ENCODE results near the gene PPP4R1.
"Not testable (repeated sequence)": the region's sequence is repeated elsewhere in the genome, so short reads cannot be mapped to it uniquely, and the experiment has no call there.

PPP4R1 gene, protein sequence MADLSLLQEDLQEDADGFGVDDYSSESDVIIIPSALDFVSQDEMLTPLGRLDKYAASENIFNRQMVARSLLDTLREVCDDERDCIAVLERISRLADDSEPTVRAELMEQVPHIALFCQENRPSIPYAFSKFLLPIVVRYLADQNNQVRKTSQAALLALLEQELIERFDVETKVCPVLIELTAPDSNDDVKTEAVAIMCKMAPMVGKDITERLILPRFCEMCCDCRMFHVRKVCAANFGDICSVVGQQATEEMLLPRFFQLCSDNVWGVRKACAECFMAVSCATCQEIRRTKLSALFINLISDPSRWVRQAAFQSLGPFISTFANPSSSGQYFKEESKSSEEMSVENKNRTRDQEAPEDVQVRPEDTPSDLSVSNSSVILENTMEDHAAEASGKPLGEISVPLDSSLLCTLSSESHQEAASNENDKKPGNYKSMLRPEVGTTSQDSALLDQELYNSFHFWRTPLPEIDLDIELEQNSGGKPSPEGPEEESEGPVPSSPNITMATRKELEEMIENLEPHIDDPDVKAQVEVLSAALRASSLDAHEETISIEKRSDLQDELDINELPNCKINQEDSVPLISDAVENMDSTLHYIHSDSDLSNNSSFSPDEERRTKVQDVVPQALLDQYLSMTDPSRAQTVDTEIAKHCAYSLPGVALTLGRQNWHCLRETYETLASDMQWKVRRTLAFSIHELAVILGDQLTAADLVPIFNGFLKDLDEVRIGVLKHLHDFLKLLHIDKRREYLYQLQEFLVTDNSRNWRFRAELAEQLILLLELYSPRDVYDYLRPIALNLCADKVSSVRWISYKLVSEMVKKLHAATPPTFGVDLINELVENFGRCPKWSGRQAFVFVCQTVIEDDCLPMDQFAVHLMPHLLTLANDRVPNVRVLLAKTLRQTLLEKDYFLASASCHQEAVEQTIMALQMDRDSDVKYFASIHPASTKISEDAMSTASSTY

DNA sequence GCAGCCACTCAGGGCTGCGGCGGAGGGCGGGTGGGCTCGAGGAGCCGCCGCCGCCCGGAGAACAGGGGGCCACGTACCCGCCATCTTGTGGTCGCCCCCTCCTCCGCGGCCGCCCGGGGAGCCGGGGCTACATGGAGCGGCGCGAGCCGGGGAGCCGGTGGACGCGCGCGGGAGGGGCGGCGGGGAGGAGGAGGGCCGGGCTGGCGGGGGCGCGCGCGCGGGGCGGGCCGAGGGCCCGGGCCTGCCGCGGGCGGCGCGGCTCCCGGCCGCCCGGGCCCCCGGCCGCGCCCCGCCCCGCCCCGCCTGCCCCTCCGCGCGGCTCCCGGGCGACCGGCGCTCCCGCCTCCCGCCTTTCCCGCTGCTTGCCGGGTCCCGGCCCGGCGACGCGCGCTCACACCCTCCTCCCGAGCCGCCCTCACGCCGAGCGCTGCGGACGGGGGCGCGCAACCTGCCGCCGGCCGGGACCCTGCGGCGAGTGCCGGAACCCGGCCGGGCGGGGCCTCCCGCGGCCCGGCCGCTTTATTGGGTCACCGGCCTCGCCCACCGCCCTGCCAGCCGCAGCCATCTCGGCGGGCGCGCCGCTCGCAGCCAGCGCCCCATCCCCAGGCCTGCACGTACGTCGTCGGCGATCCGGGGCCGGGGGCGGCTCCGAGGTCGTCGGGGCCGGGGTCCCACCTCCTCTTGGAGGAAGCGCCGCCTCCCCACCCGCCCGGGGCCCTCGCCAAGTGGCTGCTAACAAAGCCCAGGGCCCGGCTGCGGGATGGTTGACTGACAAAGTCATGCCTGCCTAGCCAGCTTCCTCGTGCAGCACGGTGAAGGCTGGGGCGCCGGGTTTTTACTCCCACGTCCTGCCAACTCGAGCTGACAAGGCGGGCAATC, at the start of gene PPP4R1:
Gene PPP4R1 (minus strand): TSS at position 159 of the 879 bp plus-strand sequence. CDS start 75 bp downstream, at position 84.
- DNase-seq (ENCODE audit: low read depth): peak; percentile 73

DNA sequence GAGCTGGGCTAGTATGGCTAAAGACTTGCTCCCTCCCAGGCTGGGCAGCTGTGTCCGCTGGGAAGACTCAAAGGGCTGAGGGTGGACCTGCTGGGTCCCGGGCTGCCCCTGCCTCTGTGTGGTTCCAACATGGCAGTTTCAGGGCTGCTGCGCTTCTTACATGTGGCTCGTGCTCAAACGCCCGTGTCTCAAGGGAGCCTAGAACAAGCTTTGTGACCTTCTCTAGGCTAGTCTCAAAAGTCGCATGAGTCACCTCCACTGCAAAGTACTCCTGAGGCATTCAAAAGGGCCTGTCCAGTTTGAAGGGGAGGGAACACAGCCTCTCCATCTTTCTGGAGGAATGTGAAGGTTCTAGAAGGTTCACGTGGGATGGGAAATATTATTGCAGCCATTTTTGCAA, 49.0 kb upstream of the PPP4R1 start:
- no peak for DNase-seq (ENCODE audit: low read depth)

DNA sequence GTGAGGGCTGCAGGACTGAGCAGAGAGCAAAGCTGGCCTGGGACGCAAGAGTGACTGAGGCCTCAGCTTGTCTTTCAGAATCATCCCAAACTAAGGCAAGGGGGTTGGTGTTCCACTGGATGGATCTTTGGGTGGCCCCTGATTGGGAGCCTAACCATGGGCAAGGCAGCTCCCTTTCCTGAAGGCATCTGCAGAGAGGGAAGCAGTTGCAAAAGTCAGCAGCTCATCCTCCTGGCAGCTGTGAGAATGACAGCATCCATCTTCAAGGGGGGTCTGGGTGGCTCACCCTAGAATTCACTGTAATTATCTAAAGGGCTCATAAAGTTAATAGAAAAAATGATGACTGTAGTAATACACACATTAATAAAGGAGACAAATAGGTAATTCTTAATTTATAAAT, 47.2 kb upstream of the PPP4R1 start:
- peak; percentile 48 for DNase-seq (ENCODE audit: low read depth)

DNA sequence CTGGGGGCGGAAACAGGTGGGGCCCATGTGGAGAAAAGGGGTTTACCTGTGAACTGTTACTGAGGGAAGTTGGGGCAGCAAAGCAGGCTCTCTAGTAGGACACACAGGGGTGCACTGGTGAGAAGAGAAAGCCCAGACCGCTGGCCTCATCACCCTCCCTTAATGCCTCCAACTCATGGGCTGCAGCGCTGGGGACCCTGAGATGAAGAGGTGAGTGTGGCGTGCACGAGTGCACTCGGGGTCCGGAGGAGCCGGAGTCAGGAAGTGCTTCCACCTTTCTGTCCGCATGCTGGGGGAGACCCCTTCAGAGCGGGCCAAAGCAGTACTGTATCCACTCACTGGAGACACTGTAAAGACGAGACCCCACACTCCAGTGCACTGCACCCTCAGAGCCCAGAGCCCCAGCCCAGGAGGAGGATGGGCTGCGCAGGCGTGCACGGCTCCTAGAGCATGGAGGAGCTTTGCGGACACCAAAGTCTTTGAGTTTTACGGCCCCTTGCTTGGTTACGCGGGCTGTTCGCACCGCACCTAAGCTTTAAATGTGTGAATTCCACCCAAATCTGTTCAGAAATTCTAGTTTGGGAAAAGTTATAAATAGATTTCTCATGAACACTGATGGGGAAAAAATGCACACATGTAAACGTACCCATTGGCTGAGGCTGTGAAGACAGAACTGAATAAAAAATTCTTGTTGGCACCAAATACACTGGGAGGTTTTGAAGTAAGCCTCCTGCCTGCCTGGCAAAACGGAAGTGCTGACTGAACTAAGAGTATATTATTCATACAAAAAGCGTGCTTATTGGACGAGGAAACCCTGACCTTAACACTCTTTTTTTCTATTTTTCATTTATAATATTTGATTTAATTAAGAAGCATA, 45.4 kb upstream of the PPP4R1 start:
- no peak for DNase-seq (ENCODE audit: low read depth)

DNA sequence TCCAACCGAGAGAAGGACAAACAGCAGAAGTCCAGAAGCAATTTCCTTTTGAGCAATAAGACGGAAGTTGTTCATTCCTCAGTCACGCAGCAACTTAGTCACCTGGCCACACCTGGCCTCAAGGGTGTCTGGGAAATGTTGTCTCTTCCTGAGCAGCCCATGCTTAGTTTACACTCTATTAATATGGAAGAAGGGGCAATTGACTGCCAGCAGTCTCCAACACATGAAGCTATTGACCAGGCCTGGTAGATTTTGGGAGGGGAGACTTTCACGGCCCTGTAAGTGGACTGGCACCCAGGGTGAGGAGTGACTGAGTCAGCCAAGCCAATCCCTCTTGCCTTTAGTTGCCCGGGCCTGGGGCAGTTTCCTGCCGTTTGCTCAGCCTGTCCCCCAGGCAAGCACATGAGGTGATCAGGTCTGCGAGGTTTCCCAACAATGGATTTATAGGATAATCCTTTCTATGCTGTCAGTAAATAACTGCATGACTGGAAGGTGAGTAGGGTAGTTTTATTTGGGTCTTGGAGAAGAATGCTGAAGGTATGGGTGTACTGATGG, 43.8 kb upstream of the PPP4R1 start:
- DNase-seq (ENCODE audit: low read depth): no peak

DNA sequence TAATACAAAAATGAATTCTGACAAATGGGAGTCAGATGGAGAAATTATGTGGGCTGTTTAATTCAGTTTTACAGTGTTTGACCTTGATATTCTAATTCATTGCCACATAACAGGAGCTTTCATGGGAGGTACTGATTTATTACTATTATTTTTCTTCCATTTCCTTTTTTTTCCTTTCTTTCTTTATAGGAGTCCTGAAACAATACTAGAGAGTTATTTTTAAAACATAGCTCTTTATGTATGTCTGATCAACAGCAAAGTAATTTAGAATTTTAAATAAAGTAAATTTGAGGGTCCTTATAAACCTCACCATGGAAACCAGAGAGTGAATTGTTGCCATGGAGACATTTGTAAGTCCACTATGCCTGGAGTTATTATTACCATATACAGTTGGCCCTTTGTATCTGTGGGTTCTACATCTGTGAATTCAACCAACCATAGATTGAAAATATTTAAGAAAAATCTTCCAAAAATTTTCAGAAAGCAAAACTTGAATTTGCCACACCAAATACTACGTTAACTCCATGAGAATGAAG, 40.9 kb upstream of the PPP4R1 start:
- DNase-seq (ENCODE audit: low read depth): no peak

DNA sequence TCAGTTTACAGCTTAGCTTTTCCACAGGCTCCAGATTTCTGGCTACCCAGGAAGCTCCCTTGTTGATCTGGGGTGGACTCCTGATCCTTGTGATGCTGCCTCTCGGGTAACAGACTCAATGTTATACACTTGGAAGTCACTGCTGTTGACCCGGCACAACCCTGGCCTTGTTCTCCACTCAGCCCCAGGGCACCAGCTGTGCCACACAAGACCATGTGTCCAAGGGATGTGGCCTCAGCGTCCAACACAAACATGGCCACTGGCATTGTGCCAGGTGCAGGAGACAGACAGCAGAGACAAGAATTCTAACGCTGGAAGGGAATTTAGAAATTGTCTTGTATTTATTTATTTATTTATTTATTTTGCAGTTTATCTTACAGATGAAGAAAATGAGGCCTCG, 39.0 kb upstream of the PPP4R1 start:
- peak; percentile 91 for DNase-seq (ENCODE audit: low read depth)

DNA sequence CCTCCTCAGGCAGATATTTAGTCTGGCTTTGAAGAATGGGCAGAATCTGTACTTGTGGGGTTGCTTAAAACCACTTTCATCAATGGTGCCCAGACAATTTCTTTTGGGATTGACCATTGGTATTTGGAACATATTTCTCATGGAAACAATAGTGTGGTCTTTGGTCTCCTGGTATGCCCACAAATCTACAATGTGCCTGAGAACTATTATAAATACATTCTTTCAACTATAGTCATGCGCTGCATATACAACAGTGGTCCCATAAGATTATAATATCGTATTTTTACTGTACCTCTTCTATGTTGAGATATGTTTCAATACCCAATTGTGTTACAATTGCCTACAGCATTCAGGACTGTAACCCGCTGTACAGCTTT, 34.8 kb upstream of the PPP4R1 start:
- no peak for DNase-seq (ENCODE audit: low read depth)

DNA sequence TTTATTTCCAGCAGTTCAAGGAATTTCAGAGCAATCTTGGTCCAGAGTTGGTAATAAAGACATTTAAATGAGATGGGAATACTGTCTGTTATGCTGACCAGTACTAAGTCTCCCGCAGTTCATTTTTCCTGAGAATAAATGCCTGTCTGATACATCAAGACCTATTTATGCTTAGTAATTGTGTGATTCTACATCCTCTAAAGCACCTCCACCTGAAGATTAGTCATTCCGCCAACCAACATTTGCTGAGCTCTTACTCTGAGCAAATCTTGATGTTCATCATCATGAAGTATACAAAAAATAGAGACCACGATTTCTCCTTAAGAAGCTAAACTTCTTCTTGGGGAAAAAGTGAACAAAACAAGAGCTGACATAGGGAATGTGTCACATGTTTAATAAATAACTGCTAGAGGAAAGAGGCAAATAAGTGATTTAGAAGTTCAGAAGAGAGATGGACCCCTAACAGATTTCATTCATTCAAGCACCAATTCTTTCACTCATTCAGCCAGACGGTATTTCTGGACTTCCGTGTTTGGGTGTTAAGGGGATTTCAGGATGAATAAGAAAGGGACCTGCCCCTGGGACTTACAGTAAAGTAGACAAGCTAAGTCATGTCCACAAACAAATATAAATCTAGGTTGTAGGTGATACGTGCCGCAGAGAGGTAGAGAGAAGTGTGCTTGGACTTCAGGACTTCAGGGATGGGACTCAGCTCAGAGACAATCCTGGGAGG, 34.2 kb upstream of the PPP4R1 start:
- DNase-seq (ENCODE audit: low read depth): no peak

DNA sequence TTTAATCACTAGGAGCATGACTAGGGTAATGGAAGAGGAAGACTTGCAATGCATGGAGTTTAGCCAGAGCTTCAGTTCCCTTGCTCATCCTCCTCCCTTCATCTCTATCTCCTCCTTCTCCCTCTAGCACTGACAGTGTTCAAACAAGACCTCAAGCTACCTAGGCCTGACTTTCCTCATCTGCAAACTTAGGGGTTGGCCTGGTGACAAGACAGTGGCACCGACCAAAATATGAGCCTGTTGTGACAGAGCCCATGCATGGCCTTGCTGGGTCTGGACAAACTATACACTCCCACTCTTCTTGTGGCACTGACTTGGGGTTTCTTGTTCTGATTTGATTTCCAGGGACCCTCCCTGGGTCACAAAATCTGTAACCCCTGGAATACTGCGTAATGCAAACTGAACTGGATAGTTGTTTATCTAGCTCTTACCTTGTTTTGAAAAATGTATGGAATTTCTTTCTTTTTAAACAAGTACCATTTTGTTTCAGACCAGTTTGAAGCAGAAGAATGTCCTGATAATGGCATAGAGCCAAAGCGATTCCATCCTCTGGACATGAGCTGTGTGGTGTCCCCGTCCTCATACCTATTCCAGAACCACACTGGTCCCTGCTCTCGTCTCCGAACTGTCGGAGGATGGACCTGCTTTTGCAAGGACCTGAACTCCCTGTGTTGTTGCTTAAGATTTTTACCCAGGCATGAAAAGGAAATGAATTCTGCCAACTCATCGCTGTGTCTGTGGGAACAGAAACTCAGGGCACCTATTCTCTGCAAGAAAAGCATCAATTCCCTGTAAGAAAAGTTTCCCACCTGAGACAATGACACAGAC, 33.4 kb upstream of the PPP4R1 start:
- peak; percentile 28 for DNase-seq (ENCODE audit: low read depth)

DNA sequence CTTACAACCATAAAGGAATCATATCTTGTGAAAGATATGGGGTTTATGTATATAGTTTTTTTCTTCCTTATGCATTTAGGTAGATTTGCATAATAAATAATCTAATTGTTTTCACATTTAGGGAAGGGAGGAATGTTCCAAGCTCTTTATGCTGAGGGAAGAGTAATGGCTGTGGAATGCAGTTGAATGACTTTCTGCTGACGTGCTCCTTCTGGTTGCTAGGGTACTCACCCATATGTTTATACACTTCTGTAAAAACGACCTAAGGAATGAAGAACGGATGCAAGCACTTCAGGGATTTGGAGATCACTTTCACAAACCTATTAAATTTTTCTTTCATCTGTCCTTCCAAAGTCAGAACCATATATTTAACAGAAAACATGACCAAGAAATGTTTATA, 29.2 kb upstream of the PPP4R1 start:
- peak; percentile 98 for DNase-seq (ENCODE audit: low read depth)

DNA sequence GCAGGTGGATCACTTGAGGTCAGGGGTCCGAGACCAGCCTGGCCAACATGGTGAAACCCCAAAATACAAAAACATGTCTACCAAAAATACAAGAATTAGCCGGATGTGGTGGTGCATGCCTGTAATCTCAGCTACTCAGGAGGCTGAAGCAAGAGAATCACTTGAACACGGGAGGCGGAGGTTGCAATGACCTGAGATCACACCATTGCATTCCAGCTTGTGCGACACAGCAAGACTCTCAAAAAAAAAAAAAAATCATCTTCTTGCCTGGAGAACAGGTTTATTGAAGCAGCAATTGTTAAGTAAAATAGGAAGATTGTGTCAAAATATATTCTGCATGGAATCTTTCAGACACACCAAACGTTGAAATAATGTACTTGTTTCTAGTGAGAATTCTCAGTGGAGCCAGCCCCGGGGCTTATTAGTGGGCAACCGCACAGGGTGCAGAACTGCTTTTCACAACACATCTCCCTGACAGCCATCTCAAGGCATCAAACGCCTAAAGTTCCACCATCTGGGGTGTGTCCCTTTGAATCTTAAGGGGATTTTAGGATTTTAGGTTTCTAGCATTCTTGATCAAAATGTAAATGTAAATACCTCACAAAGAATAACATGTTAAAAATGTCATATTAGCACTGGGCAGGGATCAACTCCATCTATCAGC, 28.6 kb upstream of the PPP4R1 start:
- DNase-seq (ENCODE audit: low read depth): peak; percentile 29

DNA sequence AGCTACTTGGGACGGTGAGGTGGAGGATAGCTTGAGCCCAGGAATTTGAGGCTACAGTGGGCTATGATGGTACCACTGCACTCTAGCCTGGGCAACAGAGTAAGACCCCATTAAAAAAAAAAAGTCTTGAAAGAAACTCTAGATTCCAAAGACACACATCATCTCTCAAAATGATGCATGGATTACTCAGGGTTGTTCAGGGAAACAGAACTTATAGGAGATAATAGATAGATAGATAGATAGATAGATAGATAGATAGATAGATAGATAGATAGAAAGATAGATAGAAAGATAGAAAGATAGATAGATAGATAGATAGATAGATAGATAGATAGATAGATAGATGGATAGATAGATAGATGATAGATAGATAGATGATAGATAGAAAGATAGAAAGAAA, 26.7 kb upstream of the PPP4R1 start:
- DNase-seq (ENCODE audit: low read depth): not testable (repeated sequence)

DNA sequence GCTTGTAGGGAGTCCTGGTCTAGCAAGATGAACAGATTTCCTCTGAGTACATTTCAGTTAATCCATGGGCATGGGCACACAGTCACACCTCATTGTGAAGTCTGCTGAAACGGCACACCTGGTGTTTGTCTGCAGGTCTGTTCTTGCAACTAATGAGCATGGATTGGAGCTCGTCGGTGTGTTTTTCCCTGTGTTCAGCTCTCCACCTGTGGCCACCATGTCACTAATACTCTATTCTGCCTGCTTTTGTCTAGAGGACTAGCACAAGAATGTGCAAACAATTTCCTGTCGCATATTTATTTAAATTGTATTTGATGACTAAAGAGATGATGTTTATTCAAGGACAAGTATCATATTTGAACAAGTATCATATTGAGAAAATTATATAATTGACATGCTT, 24.5 kb upstream of the PPP4R1 start:
- DNase-seq (ENCODE audit: low read depth): no peak

DNA sequence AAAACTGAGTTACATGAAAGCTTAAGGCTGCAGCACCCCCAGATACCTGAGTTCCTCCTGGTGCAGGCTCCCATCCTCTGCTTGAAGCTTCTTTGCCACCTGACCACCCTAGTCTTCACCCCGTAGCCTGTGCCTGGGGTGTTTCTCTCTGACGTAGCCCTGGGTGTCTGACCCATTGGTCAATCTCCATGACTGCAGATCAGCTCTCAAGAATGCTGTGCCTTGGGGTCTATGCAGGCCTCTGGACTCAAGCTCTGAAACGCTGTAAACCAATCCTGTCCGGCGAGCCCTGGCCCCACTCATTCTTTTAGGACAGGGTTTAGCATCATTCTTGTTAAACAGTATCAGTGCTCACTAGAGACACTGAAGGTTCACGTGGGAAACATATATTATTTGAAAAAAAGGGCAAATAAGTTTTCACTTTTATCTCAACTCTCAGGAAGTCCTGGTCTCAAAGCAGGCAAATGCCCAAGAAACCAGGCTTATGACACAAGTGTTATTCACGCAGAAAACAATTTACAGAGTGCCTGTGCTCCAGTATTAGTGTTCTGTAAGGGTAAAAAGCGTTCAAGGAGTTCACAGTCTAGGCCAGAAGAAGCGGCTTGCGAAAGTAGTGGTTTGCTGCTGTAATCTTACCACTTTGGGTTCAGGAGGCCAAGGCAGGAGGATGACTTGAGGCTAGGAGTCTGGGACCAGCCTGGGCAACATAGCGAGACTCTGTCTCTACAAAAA, 22.8 kb upstream of the PPP4R1 start:
- DNase-seq (ENCODE audit: low read depth): no peak

DNA sequence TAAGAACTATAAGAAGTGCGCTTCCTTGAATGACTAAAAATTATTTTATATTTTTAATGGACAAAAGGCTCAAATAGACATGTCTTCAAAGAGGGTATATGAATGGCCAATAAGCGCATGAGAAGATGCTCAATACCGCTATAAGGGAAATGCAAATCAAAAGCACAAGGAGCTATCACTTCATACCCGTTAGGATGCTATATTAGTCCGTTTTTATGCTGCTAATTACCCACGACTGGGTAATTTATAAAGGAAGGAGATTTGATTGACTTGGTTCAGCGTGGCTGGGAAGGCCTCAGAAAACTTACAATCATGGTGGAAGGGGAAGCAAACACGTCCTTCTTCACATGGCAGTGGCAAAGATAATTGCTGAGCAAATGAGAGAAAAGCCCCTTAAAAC, 20.5 kb upstream of the PPP4R1 start:
- no peak for DNase-seq (ENCODE audit: low read depth)

DNA sequence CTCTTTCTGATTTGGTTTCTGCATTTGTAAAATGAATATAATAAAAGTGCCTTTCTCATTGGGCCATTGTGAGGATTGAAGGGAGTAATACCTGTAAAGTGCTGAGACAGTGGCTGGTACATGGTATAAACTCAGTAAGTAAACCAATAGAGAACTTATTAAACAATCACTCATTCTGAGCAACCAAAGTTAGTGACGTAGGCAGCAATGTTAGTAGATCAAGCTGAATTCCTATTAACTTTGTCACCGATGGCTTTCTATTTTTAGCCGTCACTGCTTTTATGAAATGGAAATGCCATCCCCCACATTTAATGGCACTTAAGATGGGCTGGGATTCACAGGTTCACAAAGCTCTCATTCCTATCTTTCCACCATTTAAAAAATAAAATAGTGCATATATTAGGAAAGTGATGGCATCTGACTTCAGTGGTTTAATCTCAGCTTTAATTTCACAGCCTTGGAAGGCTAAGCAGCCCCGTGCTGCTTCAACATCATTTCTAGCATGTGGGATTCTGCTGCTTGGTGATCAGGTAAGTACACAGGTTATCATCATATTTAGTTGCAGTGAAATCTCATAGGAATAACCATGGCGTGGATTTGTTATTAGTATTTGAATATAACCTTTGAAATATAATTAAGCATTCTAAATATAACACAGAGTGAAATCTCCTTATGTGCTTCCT, 17.6 kb upstream of the PPP4R1 start:
- peak; percentile 77 for DNase-seq (ENCODE audit: low read depth)

Data from fibroblast of gingiva (primary cell).